ENCODE data around the gene KCNJ1. TPM values are rescaled to one million over a fixed set of nuclear protein-coding genes. Genes with fewer than 3 reads are reported as not detected.

KCNJ1 gene
- total RNA-seq, 2 experiments from 2014 or later = not detected

DNA sequence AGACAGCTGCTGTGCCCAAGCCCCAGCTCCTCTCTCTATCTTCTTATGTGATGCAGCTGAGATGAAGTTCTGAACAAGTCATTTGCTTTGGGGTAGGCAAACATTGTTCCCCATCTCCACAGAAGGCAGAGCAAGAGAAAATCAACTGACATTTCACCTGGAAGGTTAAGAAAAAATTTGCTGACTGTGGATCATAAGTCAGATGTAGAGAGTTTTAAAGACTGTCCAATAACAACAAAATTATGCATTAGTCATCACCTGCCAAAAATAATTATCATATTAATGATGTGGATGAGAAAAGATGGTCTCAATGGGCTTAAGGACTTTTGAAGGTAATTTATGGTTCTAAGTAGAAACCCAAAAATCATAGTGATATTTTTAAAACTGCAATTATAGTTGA is 59.2 kb downstream of the KCNJ1 start:
- ATAC-seq = no peak
- Mint-ChIP-seq H3K27me3 (no peaks in the 10 kb centered on the region), H3K27ac (peak overlapping the region; percentile 6)

DNA sequence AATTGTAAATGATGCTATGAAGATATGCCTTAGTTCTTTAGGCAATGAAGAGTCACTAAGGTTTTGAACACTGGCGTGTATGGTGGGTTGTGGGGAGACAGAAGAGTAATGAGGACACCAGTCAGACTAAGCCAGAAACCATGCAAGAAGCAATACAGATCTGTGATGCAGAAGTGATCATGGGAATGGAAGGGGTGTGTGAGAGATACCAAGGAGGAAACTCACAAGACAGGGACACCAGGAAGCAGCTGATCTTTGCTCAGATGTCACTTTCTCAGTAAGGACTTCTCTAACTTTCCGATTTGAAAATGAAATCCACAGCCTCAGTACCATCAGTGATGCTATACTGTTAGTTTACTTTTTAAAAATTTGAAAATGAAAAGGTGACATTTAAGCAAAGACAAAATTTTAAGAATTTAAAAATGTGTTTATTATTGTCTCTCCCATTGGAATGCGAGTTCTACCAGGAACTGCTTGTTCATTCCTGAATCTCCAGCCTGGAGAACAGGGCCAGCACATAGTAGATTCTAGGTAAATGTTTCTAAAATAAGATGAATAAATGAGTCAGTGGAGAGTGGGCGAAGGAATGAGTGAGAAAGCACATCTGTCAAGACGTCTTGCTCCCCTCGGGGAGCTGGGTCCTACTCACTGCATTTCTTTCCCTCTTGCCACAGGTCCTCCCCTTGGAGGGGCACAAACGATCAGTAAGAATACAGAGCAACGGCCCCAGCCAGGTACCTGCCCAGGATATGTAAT is 60.4 kb downstream of the KCNJ1 start:
- POLR2A ChIA-PET = no interaction called here

More for the DNA sequence above, 59.2 kb downstream of the KCNJ1 start:
- Mint-ChIP-seq H3K4me3 (no peak overlapping the region), H3K36me3 (ENCODE audit: low read depth) (peaks cover 26% of the 10 kb centered on the region), H3K9me3 (no peaks in the 10 kb centered on the region), H3K4me1 (ENCODE audit: low read depth) (peaks cover 32% of the 10 kb centered on the region)
- ChIA-PET POLR2A (no interaction called here), CTCF (no interaction called here)
- no peak for DNase-seq
- TF ChIP-seq, protein P1, sequence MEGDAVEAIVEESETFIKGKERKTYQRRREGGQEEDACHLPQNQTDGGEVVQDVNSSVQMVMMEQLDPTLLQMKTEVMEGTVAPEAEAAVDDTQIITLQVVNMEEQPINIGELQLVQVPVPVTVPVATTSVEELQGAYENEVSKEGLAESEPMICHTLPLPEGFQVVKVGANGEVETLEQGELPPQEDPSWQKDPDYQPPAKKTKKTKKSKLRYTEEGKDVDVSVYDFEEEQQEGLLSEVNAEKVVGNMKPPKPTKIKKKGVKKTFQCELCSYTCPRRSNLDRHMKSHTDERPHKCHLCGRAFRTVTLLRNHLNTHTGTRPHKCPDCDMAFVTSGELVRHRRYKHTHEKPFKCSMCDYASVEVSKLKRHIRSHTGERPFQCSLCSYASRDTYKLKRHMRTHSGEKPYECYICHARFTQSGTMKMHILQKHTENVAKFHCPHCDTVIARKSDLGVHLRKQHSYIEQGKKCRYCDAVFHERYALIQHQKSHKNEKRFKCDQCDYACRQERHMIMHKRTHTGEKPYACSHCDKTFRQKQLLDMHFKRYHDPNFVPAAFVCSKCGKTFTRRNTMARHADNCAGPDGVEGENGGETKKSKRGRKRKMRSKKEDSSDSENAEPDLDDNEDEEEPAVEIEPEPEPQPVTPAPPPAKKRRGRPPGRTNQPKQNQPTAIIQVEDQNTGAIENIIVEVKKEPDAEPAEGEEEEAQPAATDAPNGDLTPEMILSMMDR (IDR thresholded peaks at IDR 0.05) = no peak
- intact Hi-C loops (cut with micrococcal nuclease) = no loop called here

DNA sequence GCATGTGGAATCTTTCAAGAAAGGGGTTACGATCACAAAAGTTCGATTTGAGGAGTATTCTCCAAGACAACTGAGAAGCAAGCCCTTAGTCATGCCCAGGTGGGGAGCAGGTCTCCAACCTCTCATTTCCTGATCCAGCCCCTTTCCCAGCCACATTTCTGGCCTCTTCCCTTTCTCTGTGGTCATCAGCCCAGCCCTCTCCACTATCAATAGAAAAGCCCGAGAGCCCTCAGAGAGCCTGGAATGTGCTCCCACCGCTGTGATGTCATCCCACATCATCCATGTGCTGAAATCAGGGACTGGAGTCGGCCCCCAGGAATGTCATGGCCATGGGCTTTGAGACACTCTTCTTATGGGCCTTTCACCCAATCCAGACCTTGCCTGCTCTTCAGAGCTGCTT is 62.6 kb downstream of the KCNJ1 start:
- CTCF ChIA-PET = no interaction called here

More for the DNA sequence above, 60.4 kb downstream of the KCNJ1 start:
- CTCF ChIA-PET = interaction anchor here (1.2 kb wide), 1 partner anchor 24 kb away, joined by 3 read pairs; no protein-coding TSS in a partner anchor
- Mint-ChIP-seq H3K36me3 (ENCODE audit: low read depth) (peaks cover 26% of the 10 kb centered on the region), H3K4me3 (no peak overlapping the region), H3K27ac (peak overlapping the region; percentile 65), H3K4me1 (ENCODE audit: low read depth) (peaks cover 29% of the 10 kb centered on the region), H3K27me3 (no peaks in the 10 kb centered on the region), H3K9me3 (no peaks in the 10 kb centered on the region)
- TF ChIP-seq, protein P1 (IDR thresholded peaks at IDR 0.05) = no peak
- DNase-seq (no peak), ATAC-seq (no peak)
- intact Hi-C loops (cut with micrococcal nuclease) = no loop called here

DNA sequence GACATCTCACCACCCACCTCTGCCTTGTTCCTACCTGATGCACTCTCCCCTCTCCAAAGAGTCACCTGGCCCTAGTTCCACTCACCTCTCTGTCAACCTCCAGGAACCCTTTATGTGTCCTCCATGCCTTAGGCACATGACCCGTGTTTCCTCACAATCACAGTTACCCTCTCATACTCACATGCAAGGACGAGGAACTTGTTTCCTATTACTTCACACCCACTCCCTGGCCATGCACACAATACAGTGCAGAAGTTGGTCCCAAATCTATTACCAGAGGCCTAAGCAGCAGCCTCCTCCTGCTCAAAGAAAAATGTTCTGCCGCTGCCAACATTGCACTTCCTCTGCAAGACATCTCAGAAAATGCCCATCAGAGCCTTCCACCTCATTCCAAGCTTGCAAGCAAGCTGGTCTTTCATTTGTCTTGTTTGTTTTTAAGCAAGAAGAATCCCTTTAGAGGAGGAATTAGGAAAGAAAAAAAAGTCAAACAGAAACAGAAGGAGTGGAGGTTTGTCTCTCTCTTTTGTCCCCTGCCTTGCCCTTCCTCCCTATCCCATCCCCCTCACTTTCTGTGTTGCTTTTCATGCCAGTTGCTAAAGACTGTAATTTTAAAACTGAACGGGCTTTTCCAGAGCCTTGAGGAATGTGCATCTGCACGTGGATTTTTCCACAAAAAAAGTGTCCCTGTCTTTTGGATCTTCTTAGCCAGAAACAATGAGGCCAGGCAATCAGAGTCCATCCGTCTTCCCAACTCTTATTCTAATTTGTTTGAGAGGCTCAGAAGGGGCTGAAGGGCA is 63.4 kb downstream of the KCNJ1 start:
- DNase-seq = no peak
- intact Hi-C loops (cut with micrococcal nuclease) = no loop called here
- Mint-ChIP-seq H3K4me1 (ENCODE audit: low read depth) (peaks cover 16% of the 10 kb centered on the region), H3K9me3 (no peaks in the 10 kb centered on the region), H3K4me3 (no peak overlapping the region), H3K27ac (no peak overlapping the region), H3K27me3 (no peaks in the 10 kb centered on the region), H3K36me3 (ENCODE audit: low read depth) (peaks cover 7% of the 10 kb centered on the region)
- TF ChIP-seq, protein P1 (IDR thresholded peaks at IDR 0.05) = no peak
- ChIA-PET CTCF (interaction anchor here (1.8 kb wide), 1 partner anchor 27 kb away, joined by 5 read pairs; no protein-coding TSS in a partner anchor), POLR2A (no interaction called here)
- ATAC-seq = no peak

More for the DNA sequence above, 62.6 kb downstream of the KCNJ1 start:
- peaks cover 14% of the 10 kb centered on the region for H3K36me3 Mint-ChIP-seq (ENCODE audit: low read depth)
- H3K4me3 Mint-ChIP-seq = no peak overlapping the region
- POLR2A ChIA-PET = no interaction called here
- DNase-seq (no peak), ATAC-seq (no peak)
- H3K9me3 Mint-ChIP-seq = no peaks in the 10 kb centered on the region
- intact Hi-C loops (cut with micrococcal nuclease) = no loop called here
- H3K4me1 Mint-ChIP-seq (ENCODE audit: low read depth) = peaks cover 21% of the 10 kb centered on the region
- TF ChIP-seq, protein P1 (IDR thresholded peaks at IDR 0.05) = no peak
- H3K27ac Mint-ChIP-seq = no peak overlapping the region
- no peaks in the 10 kb centered on the region for H3K27me3 Mint-ChIP-seq

DNA sequence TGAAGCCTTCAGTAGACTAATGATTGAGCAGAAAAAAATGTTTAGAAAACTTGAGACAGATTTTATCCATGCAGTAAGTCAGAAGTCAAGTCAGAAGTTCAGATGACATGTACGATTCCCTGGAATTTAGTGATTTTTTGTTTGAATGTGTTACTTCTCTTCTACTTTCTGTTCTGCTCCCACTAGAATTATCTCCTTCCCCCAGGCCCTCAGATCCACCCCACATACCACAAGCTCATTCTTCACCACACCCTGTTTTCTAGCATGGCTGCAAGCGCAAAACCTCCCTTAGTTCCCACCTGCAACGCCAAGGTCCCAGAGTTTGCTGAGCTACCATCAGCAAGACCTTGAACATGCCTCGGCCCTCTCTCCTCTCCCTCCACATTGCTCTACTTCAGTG is 64.1 kb downstream of the KCNJ1 start:
- H3K36me3 Mint-ChIP-seq (ENCODE audit: low read depth) = peaks cover 7% of the 10 kb centered on the region
- TF ChIP-seq, protein P1 (IDR thresholded peaks at IDR 0.05) = no peak
- peaks cover 16% of the 10 kb centered on the region for H3K4me1 Mint-ChIP-seq (ENCODE audit: low read depth)
- DNase-seq = no peak
- H3K4me3 Mint-ChIP-seq = no peak overlapping the region
- ChIA-PET POLR2A (interaction anchor here (0.9 kb wide), 1 partner anchor 17 kb away, joined by 3 read pairs; no protein-coding TSS in a partner anchor), CTCF (interaction anchor here (0.6 to 1.8 kb wide), 2 partner anchors 28 to 61 kb away, joined by 3 to 5 read pairs; no protein-coding TSS in a partner anchor)
- intact Hi-C loops (cut with micrococcal nuclease) = no loop called here
- no peak overlapping the region for H3K27ac Mint-ChIP-seq
- no peaks in the 10 kb centered on the region for H3K9me3 Mint-ChIP-seq
- H3K27me3 Mint-ChIP-seq = no peaks in the 10 kb centered on the region
- ATAC-seq = no peak
